22Rv1 (cell line): Measurements from ENCODE around the gene LHX2.

Experiments
- H3K27ac ChIP-seq: fragments of 450-650 bp; 2 replicates; pipeline ENCODE4 v1.5.1; 2017
- CTCF ChIP-seq: fragments of 450-650 bp; IDR thresholded peaks from 2 replicates; pipeline ENCODE4 v1.5.1; 2017; ENCODE audit warnings: mild to moderate bottlenecking
- ZFX ChIP-seq: fragments of 450-650 bp; IDR thresholded peaks from 2 replicates; pipeline ENCODE4 v1.6.1; 2017; ENCODE audit warnings: antibody characterized with exemption, borderline replicate concordance

Gene LHX2

GRCh38 chr9:124054582-124055227 is 43.1 kb downstream of the LHX2 start:
- TF ChIP-seq ZFX: no peak
- TF ChIP-seq CTCF: no peak
- H3K27ac ChIP-seq: no peak overlapping the region

- H3K27ac ChIP-seq: no peak overlapping the region
- TF ChIP-seq ZFX: no peak
- no peak for TF ChIP-seq CTCF
These were observed 49.5 kb downstream of the LHX2 start for GRCh38 chr9:124060844-124061605.

DNA sequence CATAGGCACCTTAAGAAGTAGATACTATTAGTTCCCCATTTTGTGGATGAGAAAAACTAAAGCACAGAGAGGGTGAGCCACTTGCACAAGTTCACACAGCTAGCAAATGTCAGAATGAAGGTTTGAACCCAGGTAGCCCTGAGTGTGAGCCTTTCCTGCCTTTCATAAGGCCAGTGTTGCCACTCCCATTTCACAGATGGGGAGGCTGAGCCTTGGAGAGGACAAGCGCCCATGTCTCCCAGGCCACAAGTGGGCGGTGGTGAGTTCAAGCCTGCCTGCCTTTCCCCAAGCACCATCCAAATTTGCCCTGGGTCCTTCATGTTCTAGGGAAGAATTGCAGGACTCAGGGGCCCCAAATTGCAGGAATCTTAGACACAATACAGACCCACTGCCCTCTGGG is 50.6 kb downstream of the LHX2 start:
- H3K27ac ChIP-seq: no peak overlapping the region
- TF ChIP-seq CTCF: peak; percentile 42
- no peak for TF ChIP-seq ZFX

GRCh38 chr9:124066783-124067577 is 55.4 kb downstream of the LHX2 start:
- no peak overlapping the region for H3K27ac ChIP-seq

GRCh38 chr9:124068251-124068650 is 56.7 kb downstream of the LHX2 start:
- no peak overlapping the region for H3K27ac ChIP-seq
- TF ChIP-seq CTCF: no peak
- no peak for TF ChIP-seq ZFX

More at GRCh38 chr9:124066783-124067577, 55.4 kb downstream of the LHX2 start:
- TF ChIP-seq CTCF: no peak
- TF ChIP-seq ZFX: no peak

- TF ChIP-seq ZFX (no peak), CTCF (no peak)
- no peak overlapping the region for H3K27ac ChIP-seq
These were observed 63.2 kb downstream of the LHX2 start for GRCh38 chr9:124074746-124075145.
